K562 (cell line): ENCODE results near the gene PRSS57. TPM values are rescaled to one million over a fixed set of nuclear protein-coding genes. Genes with fewer than 3 reads are reported as not detected.

Experiments used
- ATAC-seq: fragments of 200-7000 bp; cut with Tn5 transposase; 3 replicates; pipeline ENCODE4 v1.9.1; 2020; ENCODE audit warnings: moderate library complexity
- BruUV-seq: library from RNA; stranded (reverse); fragments of 400-500 nt; replicated peaks from 2 replicates; lab custom pipeline; 2021; lab: Mats Ljungman, UMichigan
- CTCF ChIA-PET: fragments of 300-600 bp; formaldehyde crosslinking; extraction: SDS; loops from one replicate; lab custom pipeline; 2021; ENCODE audit warnings: low intra/inter-chr PET ratio; lab: Yijun Ruan, JAX
- POLR2A ChIA-PET: fragments of 300-600, 350-650 bp; sonication (Branson Sonifier 250); formaldehyde crosslinking; extraction: SDS; loops from one replicate; lab custom pipeline; 2021; ENCODE audit warnings: antibody characterized with exemption, inconsistent platforms; lab: Yijun Ruan, JAX
- DNase-seq, 4 experiments: peaks; one replicate each; pipeline versions ENCODE4 v3.0.0 to v3.0.0-alpha.2; 2011 to 2018; ENCODE audit warnings: low spot score in 3 of 4, mixed read lengths in 3 of 4; ENCODE audit errors: extremely low read depth in 1 of 4
- FAIRE-seq: peaks from 2 replicates; lab custom pipeline; 2011; peaks lifted over from hg19 to GRCh38; lab: Jason Lieb, UNC
- H2AFZ ChIP-seq: 2 replicates; pipeline ENCODE4 v1.6.0; 2011; ENCODE audit warnings: low read depth, low read length, control low read depth, inconsistent platforms
- H3K27ac ChIP-seq: fragments of 200-600 bp; 3 replicates; pipeline ENCODE4 v1.8.0; 2011; ENCODE audit warnings: low read depth, mild to moderate bottlenecking, control low read depth, inconsistent platforms, low read length, moderate library complexity, mixed read lengths; ENCODE audit errors: extremely low read depth
- H3K27me3 ChIP-seq, 2 experiments: fragments of 300-600 bp in 1 of 2; 2 replicates in 1 of 2; 3 replicates in 1 of 2; pipeline versions ENCODE4 v1.6.0 to v1.8.0; 2011; ENCODE audit warnings: inconsistent platforms in 2 of 2, low read length in 2 of 2, mild to moderate bottlenecking in 1 of 2, mixed read lengths in 1 of 2, moderate library complexity in 1 of 2; ENCODE audit not compliant: control insufficient read depth in 2 of 2, insufficient read depth in 2 of 2
- H3K36me3 ChIP-seq: fragments of 300-600 bp; 3 replicates; pipeline ENCODE4 v1.8.0; 2011; ENCODE audit warnings: mild to moderate bottlenecking, low read length, inconsistent platforms; ENCODE audit not compliant: control insufficient read depth, insufficient read depth
- H3K4me1 ChIP-seq, 2 experiments: fragments of 200-600 bp in 1 of 2; replicated peaks in 1 of 2; 2 replicates in 1 of 2; 3 replicates in 1 of 2; pipeline versions ENCODE4 v1.5.1 to v1.8.0; 2011; ENCODE audit warnings: inconsistent platforms in 2 of 2, low read length in 2 of 2, mild to moderate bottlenecking in 1 of 2, mixed read lengths in 1 of 2, moderate library complexity in 1 of 2; ENCODE audit not compliant: control insufficient read depth in 2 of 2, insufficient read depth in 2 of 2
- H3K4me2 ChIP-seq: 2 replicates; pipeline ENCODE4 v1.6.1; 2011; ENCODE audit warnings: low read length, control low read depth, inconsistent platforms, mixed read lengths; ENCODE audit not compliant: insufficient read depth
- H3K4me3 ChIP-seq: fragments of 200-600 bp; sonication (generic), shearing (Covaris generic); 2 replicates; pipeline ENCODE4 v1.5.1; 2016; ENCODE audit warnings: control low read depth, inconsistent platforms
- H3K79me2 ChIP-seq: fragments of 200-600 bp; 3 replicates; pipeline ENCODE4 v1.8.0; 2011; ENCODE audit warnings: low read length, inconsistent platforms; ENCODE audit not compliant: control insufficient read depth, insufficient read depth
- H3K9ac ChIP-seq, 2 experiments: 2 replicates each; pipeline versions ENCODE4 v1.6.0 to v1.6.1; 2011; ENCODE audit warnings: low read depth in 2 of 2, low read length in 2 of 2, control low read depth in 1 of 2, inconsistent platforms in 1 of 2, mild to moderate bottlenecking in 1 of 2, mixed read lengths in 1 of 2; ENCODE audit not compliant: insufficient read depth in 1 of 2
- H3K9me1 ChIP-seq: one replicate; pipeline ENCODE4 v1.6.0; 2011; ENCODE audit warnings: inconsistent platforms, mild to moderate bottlenecking, low read length, moderate library complexity; ENCODE audit not compliant: control insufficient read depth, insufficient read depth
- H3K9me3 ChIP-seq: replicated peaks from 2 replicates; pipeline ENCODE4 v1.5.1; 2011; ENCODE audit warnings: low read depth, low read length, inconsistent platforms; ENCODE audit not compliant: control insufficient read depth, insufficient read depth
- H4K20me1 ChIP-seq: replicated peaks from 2 replicates; pipeline ENCODE4 v1.6.1; 2011; ENCODE audit warnings: low read length, inconsistent platforms, mixed read lengths; ENCODE audit not compliant: control insufficient read depth, insufficient read depth
- CCNT2 ChIP-seq: IDR thresholded peaks from 2 replicates; pipeline ENCODE4 v1.6.1; 2011; ENCODE audit warnings: borderline replicate concordance, low read depth, mild to moderate bottlenecking, moderate library complexity, mixed read lengths, low read length; ENCODE audit not compliant: insufficient read length; ENCODE audit errors: extremely low read depth
- FIP1L1 ChIP-seq: fragments of 200-400 bp; formaldehyde crosslinking; IDR thresholded peaks from 2 replicates; pipeline ENCODE4 v1.6.1; 2018; ENCODE audit warnings: mild to moderate bottlenecking, low read depth, low read length; ENCODE audit not compliant: poor library complexity, severe bottlenecking
- GABPB1 ChIP-seq: sonication (generic); formaldehyde crosslinking; IDR thresholded peaks from 2 replicates; pipeline ENCODE4 v1.8.0; 2022; ENCODE audit warnings: mild to moderate bottlenecking, missing genetic modification reagents
- RBFOX2 ChIP-seq: fragments of 200-400 bp; formaldehyde crosslinking; IDR thresholded peaks from 2 replicates; pipeline ENCODE4 v1.6.1; 2017; ENCODE audit warnings: low read depth, mild to moderate bottlenecking, low read length, moderate library complexity
- RBM25 ChIP-seq: fragments of 200-400 bp; formaldehyde crosslinking; IDR thresholded peaks from 2 replicates; pipeline ENCODE4 v1.6.1; 2018; ENCODE audit warnings: low read length, low read depth, moderate library complexity; ENCODE audit not compliant: severe bottlenecking
- RFX1 ChIP-seq: fragments of 450-650 bp; IDR thresholded peaks from 2 replicates; pipeline ENCODE4 v1.6.1; 2016; ENCODE audit warnings: mild to moderate bottlenecking, moderate library complexity
- SREBF2 ChIP-seq: sonication (generic); formaldehyde crosslinking; IDR thresholded peaks from 2 replicates; pipeline ENCODE4 v1.4.0; 2020; ENCODE audit warnings: mild to moderate bottlenecking, missing genetic modification reagents
- ZSCAN32 ChIP-seq: fragments of 450-650 bp; formaldehyde crosslinking; IDR thresholded peaks from 2 replicates; pipeline ENCODE4 v1.4.0; 2020; ENCODE audit warnings: mild to moderate bottlenecking, moderate library complexity
- WGBS: fragments of 100-300 bp; shearing (Covaris generic); methylation state at CpG from one replicate; pipeline ENCODE4 v1.1.6; 2016; ENCODE audit warnings: low coverage, mixed read lengths; ENCODE audit not compliant: insufficient coverage; ENCODE audit errors: missing lambda C conversion rate; 5-methylcytosine and 5-hydroxymethylcytosine counted together
- in situ Hi-C: fragments of 300-500 bp; cut with MboI; formaldehyde crosslinking; loops from 4 replicates; pipeline ENCODE4 v1.15.0; 2018; ENCODE audit warnings: inconsistent platforms, mixed read lengths
- intact Hi-C: fragments of 100-400 bp; cut with micrococcal nuclease; formaldehyde crosslinking; loops from 2 replicates; pipeline ENCODE4 v1.14.2; 2022
- polyA plus RNA-seq, 8 experiments: library from polyadenylated mRNA; depleted of rRNA in 4 of 8; stranded (reverse) in 5 of 8; unstranded in 3 of 8; fragments of >200 nt; fragmentation: Nextera tagmentation in 2 of 8; fragmentation: Illumina TruSeq in 1 of 8; extraction: Ambion mirVana in 2 of 8; extraction: Trizol in 1 of 8; gene quantifications; 2 replicates each; pipeline versions ENCODE4 v1.2.1 to v1.2.3, GENCODE V29; 2011 to 2014; ENCODE audit warnings: inconsistent platforms in 1 of 8, missing spikeins in 1 of 8
- total RNA-seq, 7 experiments: library from RNA; depleted of rRNA in 6 of 7; stranded (reverse); fragments of >200 nt in 6 of 7; fragmentation: Illumina TruSeq in 2 of 7; extraction: Trizol in 2 of 7; gene quantifications; 2 replicates each; pipeline versions ENCODE4 v1.2.1 to v1.2.3, GENCODE V29; 2011 to 2021; ENCODE audit warnings: low replicate concordance in 1 of 7
- TF ChIP-seq, protein P1 (sequence below): fragments of 200-800 bp; sonication (Bioruptor generic); IDR thresholded peaks from 2 replicates; pipeline ENCODE4 v1.6.1; 2017; ENCODE audit warnings: missing genetic modification characterization, missing compliant biosample characterization

Gene PRSS57
- total and polyA plus RNA-seq, 9 of the 15 experiments (the other 6 are each of a cell fraction or from before 2014, with no cell fraction given): 0.06 to 2.5 (median 1.3) TPM; not detected in 3

DNA sequence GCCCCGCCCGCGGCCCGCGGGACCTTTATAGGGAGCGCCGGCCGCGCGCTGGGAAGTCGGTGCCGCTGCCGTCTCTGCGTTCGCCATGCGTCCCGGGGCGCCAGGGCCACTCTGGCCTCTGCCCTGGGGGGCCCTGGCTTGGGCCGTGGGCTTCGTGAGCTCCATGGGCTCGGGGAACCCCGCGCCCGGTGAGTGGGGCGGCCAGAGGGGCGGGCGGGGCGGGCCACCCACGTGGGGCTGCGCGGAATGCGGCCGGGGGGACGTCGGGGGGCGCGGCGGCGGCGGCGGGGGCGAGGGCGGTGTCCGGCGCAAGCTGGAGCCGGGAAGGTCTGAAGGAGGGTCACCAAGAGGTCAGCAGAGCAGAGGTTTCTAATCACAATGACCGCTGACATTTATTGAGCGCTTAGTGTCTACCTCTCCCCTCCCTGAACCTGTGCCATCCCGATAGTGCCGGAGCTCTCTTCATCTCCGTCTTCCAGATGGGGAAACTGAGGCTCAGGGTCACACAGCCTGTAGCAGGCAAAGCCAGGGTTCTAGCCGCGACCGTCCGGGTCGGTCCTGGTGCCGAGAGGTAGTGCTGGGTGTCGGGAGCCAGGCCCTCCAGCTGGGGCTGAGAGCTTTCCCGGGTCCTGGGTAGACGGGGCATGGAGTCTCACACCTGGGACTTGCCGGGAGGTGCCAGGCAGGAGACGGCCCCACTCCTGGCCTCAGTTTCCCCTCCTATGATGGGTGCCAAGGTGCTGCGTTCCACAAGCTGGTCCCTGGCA is 18.7 kb downstream of the PRSS57 start, which contains the start of gene FSTL3 (continued):
- TF ChIP-seq SREBF2 (no peak), RBFOX2 (no peak), RBM25 (no peak), RFX1 (no peak), ZSCAN32 (CRISPR knock-in tag) (no peak)

DNA sequence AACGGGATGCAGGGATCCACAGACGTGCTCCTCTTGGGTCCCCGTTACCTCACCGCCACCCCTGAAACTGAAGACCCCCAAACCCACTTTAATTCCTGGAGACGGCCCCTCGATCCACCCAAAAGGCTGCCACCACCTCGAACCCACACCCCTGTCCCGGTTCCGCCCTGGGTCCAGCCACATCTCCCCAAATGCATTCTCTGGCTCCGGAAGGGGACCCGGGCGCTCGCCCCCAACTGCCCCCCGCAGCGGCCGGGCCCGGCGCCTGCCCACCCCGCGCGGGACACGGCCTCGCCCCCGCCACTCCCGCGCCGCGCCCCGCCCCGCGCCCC is 19.3 kb downstream of the PRSS57 start:
- no peak overlapping the region for H3K4me2 ChIP-seq
- no peak overlapping the region for H2AFZ ChIP-seq
- no TSS peak for BruUV-seq
- peaks cover 5 to 68% of the 10 kb centered on the region in 2 experiments for H3K4me1 ChIP-seq
- peak overlapping the region in 1 of 2 experiments; percentile 70; a peak in 1 of 4 replicates for H3K9ac ChIP-seq
- 8% methylated on average over 8 of the region's 31 CpGs for WGBS
- peaks cover 8% of the 10 kb centered on the region for H3K79me2 ChIP-seq
- no peak overlapping the region for H3K27ac ChIP-seq
- TF ChIP-seq, protein P1, sequence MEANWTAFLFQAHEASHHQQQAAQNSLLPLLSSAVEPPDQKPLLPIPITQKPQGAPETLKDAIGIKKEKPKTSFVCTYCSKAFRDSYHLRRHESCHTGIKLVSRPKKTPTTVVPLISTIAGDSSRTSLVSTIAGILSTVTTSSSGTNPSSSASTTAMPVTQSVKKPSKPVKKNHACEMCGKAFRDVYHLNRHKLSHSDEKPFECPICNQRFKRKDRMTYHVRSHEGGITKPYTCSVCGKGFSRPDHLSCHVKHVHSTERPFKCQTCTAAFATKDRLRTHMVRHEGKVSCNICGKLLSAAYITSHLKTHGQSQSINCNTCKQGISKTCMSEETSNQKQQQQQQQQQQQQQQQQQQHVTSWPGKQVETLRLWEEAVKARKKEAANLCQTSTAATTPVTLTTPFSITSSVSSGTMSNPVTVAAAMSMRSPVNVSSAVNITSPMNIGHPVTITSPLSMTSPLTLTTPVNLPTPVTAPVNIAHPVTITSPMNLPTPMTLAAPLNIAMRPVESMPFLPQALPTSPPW (CRISPR knock-in tag): peak; percentile 63; the same call in 1 of the 2 replicates
- peak; percentile 12 for TF ChIP-seq CCNT2
- 0 out of 2 replicates have a peak, but pooled peaks have one; percentile 21 for TF ChIP-seq GABPB1 (CRISPR knock-in tag)
- no peak for TF ChIP-seq FIP1L1
- FAIRE-seq (no peak), ATAC-seq (no peak), DNase-seq (peak in 1 of 4 experiments; percentile 56)
- no peaks in the 10 kb centered on the region for H4K20me1 ChIP-seq
- H3K4me3 ChIP-seq: no peak overlapping the region
- no peaks in the 10 kb centered on the region for H3K36me3 ChIP-seq
- CTCF ChIA-PET: no interaction called here
- POLR2A ChIA-PET: interaction anchor here (0.6 to 1.8 kb wide), 2 partner anchors 13 to 769 kb away, joined by 4 read pairs; partner anchors contain the start of gene RNF126
- intact Hi-C loops: no loop called here
- H3K27me3 ChIP-seq: no peaks in the 10 kb centered on the region; a peak in 1 of 5 replicates
- no peaks in the 10 kb centered on the region for H3K9me3 ChIP-seq
- in situ Hi-C loops: no loop called here
- peaks cover 7% of the 10 kb centered on the region for H3K9me1 ChIP-seq
